ENCODE results near the gene STAG3.
"Not testable (repeated sequence)": the region's sequence is repeated elsewhere in the genome, so short reads cannot be mapped to it uniquely, and the experiment has no call there.

DNA sequence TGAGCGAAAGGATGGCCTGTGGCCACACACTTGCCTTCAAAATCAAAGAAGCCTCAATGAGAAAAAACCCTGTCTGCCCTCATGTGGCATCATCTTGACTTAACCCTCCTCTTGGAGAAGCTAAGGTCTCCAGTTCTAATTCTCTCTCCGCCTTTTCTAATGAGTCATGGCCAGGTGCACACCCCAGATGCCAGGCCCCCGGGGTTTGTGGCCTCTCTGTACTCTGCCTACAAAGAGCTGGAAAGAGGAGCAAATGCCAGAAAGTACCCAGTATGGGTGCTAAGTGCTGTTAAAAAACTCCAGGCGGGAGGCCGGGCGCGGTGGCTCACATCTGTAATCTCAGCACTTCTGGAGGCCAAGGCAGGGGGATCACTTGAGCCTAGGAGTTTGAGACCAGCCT, 62.3 kb downstream of the STAG3 start:
- TF ChIP-seq RAD21 (IDR thresholded peaks at IDR 0.05; ENCODE audit: insufficient read depth, low read depth, low read length); EZH2 (IDR thresholded peaks at IDR 0.05; ENCODE audit: borderline replicate concordance, control insufficient read depth, low read depth, low read length); ZNF274 (IDR thresholded peaks at IDR 0.05; ENCODE audit: insufficient read depth, insufficient read length); SUZ12 (IDR thresholded peaks at IDR 0.05; ENCODE audit: unreplicated experiment); RB1 (IDR thresholded peaks at IDR 0.05; ENCODE audit: borderline replicate concordance); ZSCAN29 (IDR thresholded peaks at IDR 0.05); NRF1 (conservative IDR thresholded peaks at IDR 0.05; ENCODE audit: low read depth, low read length): not testable (repeated sequence)
- TF ChIP-seq, protein P1, sequence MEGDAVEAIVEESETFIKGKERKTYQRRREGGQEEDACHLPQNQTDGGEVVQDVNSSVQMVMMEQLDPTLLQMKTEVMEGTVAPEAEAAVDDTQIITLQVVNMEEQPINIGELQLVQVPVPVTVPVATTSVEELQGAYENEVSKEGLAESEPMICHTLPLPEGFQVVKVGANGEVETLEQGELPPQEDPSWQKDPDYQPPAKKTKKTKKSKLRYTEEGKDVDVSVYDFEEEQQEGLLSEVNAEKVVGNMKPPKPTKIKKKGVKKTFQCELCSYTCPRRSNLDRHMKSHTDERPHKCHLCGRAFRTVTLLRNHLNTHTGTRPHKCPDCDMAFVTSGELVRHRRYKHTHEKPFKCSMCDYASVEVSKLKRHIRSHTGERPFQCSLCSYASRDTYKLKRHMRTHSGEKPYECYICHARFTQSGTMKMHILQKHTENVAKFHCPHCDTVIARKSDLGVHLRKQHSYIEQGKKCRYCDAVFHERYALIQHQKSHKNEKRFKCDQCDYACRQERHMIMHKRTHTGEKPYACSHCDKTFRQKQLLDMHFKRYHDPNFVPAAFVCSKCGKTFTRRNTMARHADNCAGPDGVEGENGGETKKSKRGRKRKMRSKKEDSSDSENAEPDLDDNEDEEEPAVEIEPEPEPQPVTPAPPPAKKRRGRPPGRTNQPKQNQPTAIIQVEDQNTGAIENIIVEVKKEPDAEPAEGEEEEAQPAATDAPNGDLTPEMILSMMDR (IDR thresholded peaks at IDR 0.05 in 2 of 3, conservative IDR thresholded peaks at IDR 0.05 in 1 of 3; ENCODE audit: control insufficient read depth in 2 of 3, extremely low read depth in 1 of 3, insufficient read depth in 1 of 3, low read depth in 3 of 3, low read length in 3 of 3): not testable (repeated sequence)
- TF ChIP-seq, protein P2, sequence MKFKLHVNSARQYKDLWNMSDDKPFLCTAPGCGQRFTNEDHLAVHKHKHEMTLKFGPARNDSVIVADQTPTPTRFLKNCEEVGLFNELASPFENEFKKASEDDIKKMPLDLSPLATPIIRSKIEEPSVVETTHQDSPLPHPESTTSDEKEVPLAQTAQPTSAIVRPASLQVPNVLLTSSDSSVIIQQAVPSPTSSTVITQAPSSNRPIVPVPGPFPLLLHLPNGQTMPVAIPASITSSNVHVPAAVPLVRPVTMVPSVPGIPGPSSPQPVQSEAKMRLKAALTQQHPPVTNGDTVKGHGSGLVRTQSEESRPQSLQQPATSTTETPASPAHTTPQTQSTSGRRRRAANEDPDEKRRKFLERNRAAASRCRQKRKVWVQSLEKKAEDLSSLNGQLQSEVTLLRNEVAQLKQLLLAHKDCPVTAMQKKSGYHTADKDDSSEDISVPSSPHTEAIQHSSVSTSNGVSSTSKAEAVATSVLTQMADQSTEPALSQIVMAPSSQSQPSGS (IDR thresholded peaks at IDR 0.05; ENCODE audit: low read length): not testable (repeated sequence)
